HG03039 (cell line): ENCODE data around the gene MYH9.
"Not testable (repeated sequence)": the region's sequence is repeated elsewhere in the genome, so short reads cannot be mapped to it uniquely, and the experiment has no call there.

ENCODE experiments used
- ATAC-seq: cut with Tn5 transposase; IDR thresholded peaks from one replicate; pipeline ENCODE4 v1.9.1; 2021; ENCODE audit warnings: mild to moderate bottlenecking, moderate library complexity; ENCODE audit not compliant: unreplicated experiment

MYH9 gene

DNA sequence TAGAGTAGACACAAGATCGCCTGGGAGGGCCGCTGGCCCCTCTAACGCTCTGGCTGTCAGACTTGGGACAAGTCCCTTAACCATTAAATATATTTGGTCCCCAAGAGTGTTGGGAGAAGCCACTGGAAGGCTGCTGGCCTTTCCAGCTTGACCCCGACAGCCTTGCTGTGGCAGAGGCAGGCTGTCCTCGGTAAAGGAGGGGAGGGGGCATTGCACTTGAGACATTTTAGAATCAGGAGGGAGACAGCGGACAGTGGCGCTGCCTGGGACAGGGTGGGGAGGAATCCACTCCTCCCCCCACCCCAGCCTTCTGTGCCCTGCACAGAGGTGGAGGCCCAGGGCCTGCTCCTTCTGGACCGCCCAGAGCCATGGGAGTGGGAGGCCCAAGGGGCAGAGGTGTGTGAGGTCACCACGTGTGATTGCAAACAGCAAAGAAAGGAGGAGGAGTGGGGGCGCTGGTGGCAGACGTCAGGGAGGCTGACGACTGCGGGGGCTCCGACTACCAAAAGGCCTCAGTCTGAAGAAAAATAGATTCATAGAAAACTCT is 105.9 kb downstream of the MYH9 start:
- no peak for ATAC-seq

DNA sequence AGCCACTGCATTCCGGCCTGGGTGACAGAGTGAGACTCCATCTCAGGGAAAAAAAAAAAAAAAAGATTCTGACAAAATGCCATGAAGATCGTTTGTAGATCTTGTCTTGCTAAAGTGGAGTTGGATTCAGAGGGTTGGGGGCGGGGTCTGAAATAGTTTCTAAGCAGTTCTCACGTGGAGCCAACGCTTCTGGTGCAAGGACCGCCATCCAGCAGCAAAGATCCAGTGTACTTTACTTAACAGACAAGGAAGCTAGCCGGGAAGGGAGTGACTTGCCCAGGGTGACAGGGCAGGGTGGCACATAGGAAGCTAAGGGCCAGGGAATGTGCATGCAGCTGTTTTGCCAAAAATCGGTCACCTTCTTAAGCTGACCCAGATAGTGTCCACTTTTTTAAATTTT is 107.4 kb downstream of the MYH9 start:
- no peak for ATAC-seq

GRCh38 chr22:36279219-36279666 is 108.5 kb downstream of the MYH9 start:
- no peak for ATAC-seq

DNA sequence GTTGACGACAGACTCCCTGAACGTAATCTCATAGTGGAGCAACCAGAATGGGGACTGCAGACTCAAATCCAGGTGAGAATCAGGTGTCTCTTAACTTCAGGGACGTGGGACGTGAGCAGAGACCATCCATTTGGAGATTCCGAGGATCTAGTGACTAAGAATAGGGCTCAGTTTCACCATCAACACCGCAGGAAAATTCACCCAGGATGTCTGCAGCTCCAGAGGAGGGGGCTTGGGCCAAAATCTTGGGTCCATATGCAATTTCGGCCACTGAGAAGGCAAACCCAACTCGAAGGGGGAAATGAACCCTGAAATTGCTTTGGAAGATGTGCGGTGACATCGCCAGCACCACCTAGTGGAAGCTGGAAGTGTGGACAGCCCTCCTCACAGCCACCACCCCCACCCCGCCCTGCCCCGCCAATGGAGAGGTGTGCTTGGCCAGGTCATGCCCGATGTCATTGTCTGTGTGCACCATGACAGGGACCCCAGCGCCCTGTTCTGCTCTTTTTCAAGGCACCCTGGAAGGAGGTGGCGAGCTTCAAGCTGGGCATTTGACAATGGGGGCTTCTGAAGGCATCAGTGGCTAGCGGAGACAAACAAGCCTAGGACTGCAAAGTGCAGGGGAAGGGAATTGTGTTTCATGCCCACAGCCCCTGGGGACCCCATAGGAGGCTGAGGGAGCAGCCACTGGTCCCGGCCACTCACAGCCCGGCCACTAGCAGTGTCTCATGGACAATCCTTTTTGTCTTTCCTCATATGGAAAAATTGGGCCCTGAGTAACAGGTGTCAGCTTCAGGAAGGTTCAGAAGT is 110.1 kb downstream of the MYH9 start:
- no peak for ATAC-seq

DNA sequence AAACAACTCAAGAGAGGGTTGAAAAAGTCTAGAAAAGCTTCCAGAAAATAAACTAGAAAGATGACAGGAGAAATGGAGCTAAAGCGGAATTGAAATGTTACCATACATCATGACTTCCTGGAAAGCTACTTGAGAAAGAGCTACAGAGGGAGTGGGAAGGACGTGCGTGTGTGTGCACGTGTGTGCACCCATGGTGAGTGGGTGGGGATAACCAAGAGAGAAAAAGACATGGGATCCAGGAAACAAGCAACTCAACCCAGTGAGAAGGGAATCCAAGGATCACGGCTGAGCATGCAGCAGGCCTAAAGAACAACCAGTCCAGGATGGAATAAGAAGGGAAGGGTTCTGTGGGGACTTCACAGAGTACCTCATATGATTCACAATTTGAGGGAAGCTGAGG is 113.2 kb downstream of the MYH9 start:
- ATAC-seq: no peak

GRCh38 chr22:36271951-36272350 is 115.8 kb downstream of the MYH9 start:
- not testable (repeated sequence) for ATAC-seq

GRCh38 chr22:36271231-36271630 is 116.5 kb downstream of the MYH9 start:
- not testable (repeated sequence) for ATAC-seq

- no peak for ATAC-seq
These were observed 119.8 kb downstream of the MYH9 start for GRCh38 chr22:36267896-36268485.

GRCh38 chr22:36267058-36267457 is 120.7 kb downstream of the MYH9 start:
- no peak for ATAC-seq

- not testable (repeated sequence) for ATAC-seq
These were observed 123.7 kb downstream of the MYH9 start for GRCh38 chr22:36263886-36264664.

DNA sequence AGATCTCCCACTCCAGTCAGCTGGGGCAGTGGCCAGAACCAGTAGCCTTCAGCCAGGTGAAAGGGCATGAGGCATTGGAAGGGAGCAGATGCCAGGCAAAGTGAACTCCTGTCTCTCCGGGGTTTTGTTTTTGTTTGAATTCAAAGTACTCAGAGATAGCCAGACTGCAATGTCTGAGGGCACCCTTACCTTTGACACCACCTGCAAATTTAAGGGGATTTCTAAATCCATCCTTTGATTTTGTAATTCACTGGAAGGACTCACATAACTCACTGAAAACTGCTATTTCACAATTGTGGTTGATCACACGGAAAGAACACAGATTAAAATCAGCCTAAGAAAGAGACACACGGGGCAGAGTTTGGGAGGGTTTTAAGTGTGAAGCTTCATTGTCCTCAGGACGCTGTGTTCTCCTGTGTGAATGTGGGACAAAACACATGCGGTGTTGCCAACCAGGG is 124.5 kb downstream of the MYH9 start:
- ATAC-seq: not testable (repeated sequence)

DNA sequence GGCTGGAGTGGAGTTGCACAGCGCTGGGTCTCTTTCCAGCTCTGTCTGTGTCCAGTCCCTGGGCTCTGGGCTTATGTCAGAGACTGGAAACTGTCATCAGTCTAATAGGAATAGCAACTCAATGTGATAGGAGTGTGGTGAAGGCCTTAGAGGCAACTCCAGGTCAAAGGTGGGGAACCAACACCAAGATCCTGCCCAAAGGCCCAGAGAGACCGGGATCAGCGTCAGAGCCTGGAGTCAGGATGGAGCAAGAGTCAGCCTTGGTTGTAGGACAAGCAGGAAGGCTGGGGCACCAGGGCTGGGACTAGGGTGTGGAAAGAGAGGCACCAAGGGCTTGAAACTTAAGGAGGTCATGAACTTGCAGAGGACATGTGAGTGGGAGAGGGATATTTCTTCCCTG is 125.5 kb downstream of the MYH9 start:
- ATAC-seq: not testable (repeated sequence)

- not testable (repeated sequence) for ATAC-seq
These were observed 126.1 kb downstream of the MYH9 start for GRCh38 chr22:36261675-36262074.

DNA sequence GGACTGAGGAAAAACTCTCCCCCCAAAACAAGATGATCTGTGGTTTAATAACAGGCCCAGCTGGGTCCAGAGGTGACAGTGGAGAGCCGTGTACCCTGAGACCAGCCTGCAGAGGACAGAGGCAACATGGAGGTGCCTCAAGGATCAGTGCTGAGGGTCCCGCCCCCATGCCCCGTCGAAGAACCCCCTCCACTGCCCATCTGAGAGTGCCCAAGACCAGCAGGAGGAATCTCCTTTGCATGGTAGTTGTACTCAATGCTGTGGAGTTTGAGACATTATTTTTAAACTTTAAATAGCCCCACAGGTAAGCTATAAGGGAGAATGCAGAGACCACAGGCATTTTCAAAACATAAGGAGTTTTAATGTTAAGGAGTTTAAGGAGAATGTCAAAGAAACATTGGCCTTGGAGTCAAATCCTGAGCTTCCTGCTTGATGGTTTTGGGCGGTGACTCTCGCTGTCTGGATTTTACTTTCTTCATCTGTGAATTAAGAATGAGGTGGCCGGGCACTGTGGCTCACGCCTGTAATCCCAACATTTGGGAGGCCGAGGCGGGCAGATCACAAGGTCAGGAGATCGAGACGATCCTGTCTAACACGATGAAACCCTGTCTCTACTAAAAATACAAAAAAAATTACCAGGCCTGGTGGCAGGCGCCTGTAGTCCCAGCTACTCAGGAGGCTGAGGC is 128.0 kb downstream of the MYH9 start:
- ATAC-seq: no peak

DNA sequence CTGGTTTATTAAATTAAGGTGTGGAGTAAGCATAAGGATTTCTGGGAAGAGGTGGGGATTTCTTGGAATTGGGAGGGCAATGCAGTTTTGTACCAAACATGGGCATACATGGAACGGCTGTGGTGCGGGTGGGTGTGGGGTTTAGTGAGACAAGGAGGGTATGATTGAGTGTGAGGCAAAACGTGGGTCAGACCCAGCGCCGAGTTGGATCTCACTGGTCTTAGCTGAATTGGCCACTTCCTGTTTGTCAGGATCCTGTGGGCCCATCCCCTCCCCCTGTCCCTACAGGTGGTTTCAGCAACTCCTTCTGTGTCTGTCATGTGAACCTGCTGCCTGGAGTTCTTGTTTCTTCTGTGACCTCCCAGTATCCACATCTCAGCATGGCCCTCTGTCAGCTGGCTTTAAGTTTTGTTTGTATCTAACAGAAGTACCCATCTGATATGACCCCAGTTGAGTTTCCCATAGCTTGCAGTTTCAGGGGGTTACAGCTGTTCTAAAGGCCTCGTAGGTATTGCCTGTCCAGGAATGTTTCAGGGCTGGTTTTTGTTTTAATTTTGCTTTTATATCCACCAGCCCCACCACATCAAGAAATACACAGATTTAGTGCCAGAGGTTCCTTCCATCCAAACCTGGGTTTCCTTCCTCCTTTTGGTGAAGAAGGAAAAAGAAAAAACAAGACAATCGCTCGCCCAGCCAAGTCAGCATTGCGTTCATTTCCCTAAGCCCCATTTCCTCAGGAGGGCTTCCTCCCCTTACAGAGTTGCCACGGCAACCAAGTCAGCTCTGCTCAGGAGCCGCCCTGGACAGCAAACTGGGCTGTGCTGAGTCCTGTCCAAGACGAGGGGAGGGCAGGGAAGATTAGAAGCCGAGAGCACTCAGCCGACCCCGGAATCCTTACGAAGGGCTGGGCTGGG is 128.8 kb downstream of the MYH9 start:
- ATAC-seq: no peak

DNA sequence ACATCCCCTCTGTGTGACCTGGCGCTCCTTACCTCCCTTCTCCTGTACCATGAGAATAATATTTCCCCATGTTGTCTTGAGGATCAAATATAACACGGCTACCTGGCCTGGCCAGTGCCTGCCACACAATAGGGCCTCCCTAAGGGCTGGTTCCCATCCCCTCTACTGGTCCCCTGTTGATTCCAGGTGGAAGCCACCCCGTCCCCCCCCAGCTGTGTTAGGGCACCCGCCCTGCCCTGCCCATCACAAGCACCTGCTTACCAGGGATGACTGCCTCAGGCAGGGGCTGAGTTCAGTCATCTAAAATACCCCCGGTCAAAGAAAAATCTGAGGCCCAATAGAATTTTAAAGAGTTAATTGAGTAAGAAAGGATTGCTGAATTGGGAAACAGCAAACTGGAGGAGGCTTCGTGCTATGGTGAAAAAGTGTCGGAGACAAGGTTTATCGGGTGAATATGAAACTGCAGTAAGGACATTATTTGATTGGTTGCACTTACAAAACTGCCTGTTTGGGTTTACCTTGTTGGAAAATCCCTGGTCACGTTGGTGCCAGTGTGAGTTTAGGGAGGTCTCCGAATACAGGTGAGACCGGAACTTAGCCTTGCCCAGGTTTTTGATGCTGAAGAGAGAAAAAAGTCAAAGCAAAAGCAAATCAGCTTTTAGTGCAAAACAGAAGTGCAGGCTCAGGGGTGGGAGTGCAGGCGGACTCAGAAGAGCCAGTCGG is 129.7 kb downstream of the MYH9 start:
- no peak for ATAC-seq

- no peak for ATAC-seq
These were observed 130.5 kb downstream of the MYH9 start for GRCh38 chr22:36257308-36257707.

- no peak for ATAC-seq
These were observed 131.3 kb downstream of the MYH9 start for GRCh38 chr22:36256478-36256877.

GRCh38 chr22:36255572-36255971 is 132.2 kb downstream of the MYH9 start:
- ATAC-seq: not testable (repeated sequence)
